RWPE1 (cell line): ENCODE measurements around the gene DCAF8.

Experiments used
- CTCF ChIA-PET: fragments of 350-600 bp; sonication (Branson Sonifier 250); formaldehyde crosslinking; extraction: SDS; loops from one replicate; lab custom pipeline; 2021; lab: Yijun Ruan, JAX
- POLR2A ChIA-PET: fragments of 400-600 bp; formaldehyde crosslinking; extraction: SDS; loops from one replicate; lab custom pipeline; 2020; ENCODE audit warnings: antibody characterized with exemption; ENCODE audit not compliant: low non-redundant PET; lab: Yijun Ruan, JAX
- DNase-seq: peaks from one replicate; pipeline ENCODE4 v3.0.0; 2012; ENCODE audit warnings: low spot score
- H3K27ac ChIP-seq: fragments of 450-650 bp; 2 replicates; pipeline ENCODE4 v1.5.1; 2017
- CTCF ChIP-seq: fragments of 450-650 bp; conservative IDR thresholded peaks from 2 replicates; pipeline ENCODE4 v1.5.1; 2017; ENCODE audit warnings: low read depth, mild to moderate bottlenecking

DCAF8 gene

GRCh38 chr1:160284782-160285344, 22.5 kb upstream of the DCAF8 start, which contains the start of gene PEX19:
Gene PEX19, minus strand, starts transcription at chr1:160285133. Its CDS starts 9 bp downstream, at chr1:160285124.
- H3K27ac ChIP-seq: peak within 1 kb of the TSS; percentile 78
- DNase-seq: peak; percentile 98
- ChIA-PET CTCF (interaction anchor here (1.0 kb wide), 1 partner anchor 102 kb away, joined by 3 read pairs; no protein-coding TSS in a partner anchor), POLR2A (no interaction called here)
- no peak for TF ChIP-seq CTCF

- H3K27ac ChIP-seq: peak overlapping the region; percentile 78
- no peak for TF ChIP-seq CTCF
- ChIA-PET CTCF (interaction anchor here (1.0 kb wide), 1 partner anchor 101 kb away, joined by 3 read pairs; no protein-coding TSS in a partner anchor), POLR2A (no interaction called here)
- peak; percentile 46 for DNase-seq
Measured at GRCh38 chr1:160284220-160284781, 22.0 kb upstream of the DCAF8 start.

GRCh38 chr1:160282807-160283206, 20.5 kb upstream of the DCAF8 start:
- DNase-seq: no peak
- H3K27ac ChIP-seq: no peak overlapping the region
- POLR2A ChIA-PET: no interaction called here
- no peak for TF ChIP-seq CTCF
- CTCF ChIA-PET: interaction anchor here (1.5 kb wide), 1 partner anchor 8 kb away, joined by 3 read pairs; no protein-coding TSS in a partner anchor

GRCh38 chr1:160277987-160278386, 15.6 kb upstream of the DCAF8 start:
- POLR2A ChIA-PET: no interaction called here
- CTCF ChIA-PET: no interaction called here
- no peak for TF ChIP-seq CTCF
- DNase-seq: no peak
- H3K27ac ChIP-seq: no peak overlapping the region

- CTCF ChIA-PET: no interaction called here
- H3K27ac ChIP-seq: no peak overlapping the region
- DNase-seq: no peak
- POLR2A ChIA-PET: no interaction called here
- no peak for TF ChIP-seq CTCF
Measured at GRCh38 chr1:160277330-160277729, 15.0 kb upstream of the DCAF8 start.

GRCh38 chr1:160271025-160271424, 8.7 kb upstream of the DCAF8 start:
- TF ChIP-seq CTCF: no peak
- DNase-seq: no peak
- POLR2A ChIA-PET: no interaction called here
- CTCF ChIA-PET: interaction anchor here (0.7 kb wide), 1 partner anchor 584 kb away, joined by 4 read pairs; no protein-coding TSS in a partner anchor
- H3K27ac ChIP-seq: no peak overlapping the region
